HG02642 (cell line): ENCODE results near the gene ADGRG1.
"Not testable (repeated sequence)": the region's sequence is repeated elsewhere in the genome, so short reads cannot be mapped to it uniquely, and the experiment has no call there.

Experiments
- ATAC-seq: cut with Tn5 transposase; IDR thresholded peaks from one replicate; pipeline ENCODE4 v1.9.1; 2021; ENCODE audit warnings: mild to moderate bottlenecking; ENCODE audit not compliant: unreplicated experiment, poor library complexity

Gene ADGRG1

GRCh38 chr16:57628008-57628781, at the start of gene ADGRG1:
TSS of gene ADGRG1 (plus strand) at chr16:57628630. CDS start at chr16:57650288, 21,658 bp downstream.
- ATAC-seq: no peak

GRCh38 chr16:57579361-57579665, 49.1 kb upstream of the ADGRG1 start:
- no peak for ATAC-seq

- ATAC-seq: no peak
Measured at GRCh38 chr16:57585051-57585687, 43.3 kb upstream of the ADGRG1 start.

GRCh38 chr16:57588831-57589230, 39.6 kb upstream of the ADGRG1 start:
- no peak for ATAC-seq

- no peak for ATAC-seq
Measured at GRCh38 chr16:57589374-57589773, 39.1 kb upstream of the ADGRG1 start.

GRCh38 chr16:57590654-57591085, 37.8 kb upstream of the ADGRG1 start:
- no peak for ATAC-seq

GRCh38 chr16:57591086-57591869, 37.2 kb upstream of the ADGRG1 start:
- peak; percentile 78 for ATAC-seq

- ATAC-seq: no peak
Measured at GRCh38 chr16:57591870-57592485, 36.5 kb upstream of the ADGRG1 start.

GRCh38 chr16:57592591-57593003, 35.8 kb upstream of the ADGRG1 start:
- ATAC-seq: peak; percentile 51

- no peak for ATAC-seq
Measured at GRCh38 chr16:57593021-57593420, 35.4 kb upstream of the ADGRG1 start.

GRCh38 chr16:57593990-57594389, 34.4 kb upstream of the ADGRG1 start:
- no peak for ATAC-seq

- no peak for ATAC-seq
Measured at GRCh38 chr16:57594531-57595031, 33.8 kb upstream of the ADGRG1 start.

- not testable (repeated sequence) for ATAC-seq
Measured at GRCh38 chr16:57596234-57596633, 32.2 kb upstream of the ADGRG1 start.

GRCh38 chr16:57598437-57598836, 30.0 kb upstream of the ADGRG1 start:
- ATAC-seq: no peak

GRCh38 chr16:57600048-57600835, 28.2 kb upstream of the ADGRG1 start:
- ATAC-seq: peak; percentile 51

- ATAC-seq: no peak
Measured at GRCh38 chr16:57600952-57601580, 27.4 kb upstream of the ADGRG1 start.

- peak; percentile 81 for ATAC-seq
Measured at GRCh38 chr16:57601801-57602478, 26.5 kb upstream of the ADGRG1 start.

GRCh38 chr16:57603115-57604024, 25.1 kb upstream of the ADGRG1 start:
- no peak for ATAC-seq
